K562 (cell line): ENCODE results near the gene LGR6. TPM values are rescaled to one million over a fixed set of nuclear protein-coding genes. Genes with fewer than 3 reads are reported as not detected.

Experiments used
- ARNT ChIP-seq, 2 experiments: fragments of 450-650 bp; IDR thresholded peaks; 2 replicates each; pipeline ENCODE4 v1.6.1; 2016; ENCODE audit warnings: mild to moderate bottlenecking in 1 of 2
- CAMTA2 ChIP-seq: fragments of 250-450 bp; sonication (Bioruptor Pico); conservative IDR thresholded peaks from 2 replicates; pipeline ENCODE4 v1.5.1; 2022
- CBFA2T3 ChIP-seq: fragments of 450-650 bp; IDR thresholded peaks from 2 replicates; pipeline ENCODE4 v1.6.1; 2017
- DDX20 ChIP-seq: fragments of 450-650 bp; IDR thresholded peaks from 2 replicates; pipeline ENCODE4 v1.6.1; 2016; ENCODE audit warnings: missing genetic modification characterization, low read depth, mild to moderate bottlenecking, missing compliant biosample characterization, moderate library complexity
- HDAC8 ChIP-seq: fragments of 450-650 bp; IDR thresholded peaks from 2 replicates; pipeline ENCODE4 v1.6.1; 2016; ENCODE audit warnings: mild to moderate bottlenecking, missing genetic modification characterization, moderate library complexity, missing compliant biosample characterization
- KAT8 ChIP-seq: fragments of 450-650 bp; IDR thresholded peaks from 2 replicates; pipeline ENCODE4 v1.6.1; 2016; ENCODE audit warnings: low read depth, mild to moderate bottlenecking
- MTA3 ChIP-seq: fragments of 450-650 bp; formaldehyde crosslinking; IDR thresholded peaks from 2 replicates; pipeline ENCODE4 v1.6.1; 2017; ENCODE audit warnings: mild to moderate bottlenecking, borderline replicate concordance
- NFE2 ChIP-seq: IDR thresholded peaks from 2 replicates; pipeline ENCODE4 v1.6.1; 2014; ENCODE audit warnings: antibody characterized with exemption, low read depth
- PCBP2 ChIP-seq: fragments of 200-400 bp; formaldehyde crosslinking; IDR thresholded peaks from 2 replicates; pipeline ENCODE4 v1.6.1; 2018; ENCODE audit warnings: low read length, low read depth, mild to moderate bottlenecking, moderate library complexity; ENCODE audit not compliant: poor library complexity, severe bottlenecking
- POLR2AphosphoS5 ChIP-seq: IDR thresholded peaks from 2 replicates; pipeline ENCODE4 v1.6.1; 2011; ENCODE audit warnings: mild to moderate bottlenecking, low read depth, low read length, moderate library complexity; ENCODE audit not compliant: control insufficient read depth, insufficient read depth
- SOX6 ChIP-seq: fragments of 450-650 bp; IDR thresholded peaks from 2 replicates; pipeline ENCODE4 v1.6.1; 2014; ENCODE audit warnings: mild to moderate bottlenecking
- SPI1 ChIP-seq: IDR thresholded peaks from 2 replicates; pipeline ENCODE4 v1.6.1; 2011; ENCODE audit warnings: low read depth, low read length, control low read depth, borderline replicate concordance
- ZBTB17 ChIP-seq: fragments of 450-650 bp; formaldehyde crosslinking; IDR thresholded peaks from 2 replicates; pipeline ENCODE4 v1.4.0; 2020; ENCODE audit warnings: mild to moderate bottlenecking
- ZNF644 ChIP-seq: fragments of 200-800 bp; sonication (Bioruptor generic); IDR thresholded peaks from 2 replicates; pipeline ENCODE4 v1.6.1; 2016; ENCODE audit warnings: low read depth, missing genetic modification characterization, missing compliant biosample characterization
- ZSCAN29 ChIP-seq: fragments of 450-650 bp; IDR thresholded peaks from 2 replicates; pipeline ENCODE4 v1.6.1; 2017
- polyA plus RNA-seq, 8 experiments: library from polyadenylated mRNA; depleted of rRNA in 4 of 8; stranded (reverse) in 5 of 8; unstranded in 3 of 8; fragments of >200 nt; fragmentation: Nextera tagmentation in 2 of 8; fragmentation: Illumina TruSeq in 1 of 8; extraction: Ambion mirVana in 2 of 8; extraction: Trizol in 1 of 8; gene quantifications; 2 replicates each; pipeline versions ENCODE4 v1.2.1 to v1.2.3, GENCODE V29; 2011 to 2014; ENCODE audit warnings: inconsistent platforms in 1 of 8, missing spikeins in 1 of 8
- total RNA-seq, 7 experiments: library from RNA; depleted of rRNA in 6 of 7; stranded (reverse); fragments of >200 nt in 6 of 7; fragmentation: Illumina TruSeq in 2 of 7; extraction: Trizol in 2 of 7; gene quantifications; 2 replicates each; pipeline versions ENCODE4 v1.2.1 to v1.2.3, GENCODE V29; 2011 to 2021; ENCODE audit warnings: low replicate concordance in 1 of 7
- TF ChIP-seq, protein P1 (sequence below): fragments of 450-650 bp; IDR thresholded peaks from 2 replicates; pipeline ENCODE4 v1.6.1; 2017; ENCODE audit warnings: antibody characterized with exemption, mild to moderate bottlenecking
- TF ChIP-seq, protein P2 (sequence below), 3 experiments: IDR thresholded peaks in 2 of 3; conservative IDR thresholded peaks in 1 of 3; 2 replicates each; pipeline ENCODE4 v1.5.1; 2011 to 2012; ENCODE audit warnings: low read length in 3 of 3, mild to moderate bottlenecking in 3 of 3, control low read depth in 2 of 3, improper control_type of control experiment in 1 of 3, inconsistent platforms in 1 of 3, low read depth in 1 of 3, mixed read lengths in 1 of 3, moderate library complexity in 1 of 3; ENCODE audit not compliant: insufficient read depth in 2 of 3
- TF ChIP-seq, protein P3 (sequence below): fragments of 450-650 bp; IDR thresholded peaks from 2 replicates; pipeline ENCODE4 v1.6.1; 2016; ENCODE audit warnings: missing biosample characterization, missing genetic modification characterization
- TF ChIP-seq, protein P4 (sequence below), 2 experiments: fragments of 450-650 bp; conservative IDR thresholded peaks; 2 replicates each; pipeline ENCODE4 v1.6.1; 2017; ENCODE audit warnings: mild to moderate bottlenecking in 2 of 2, moderate library complexity in 2 of 2

LGR6 gene
- total and polyA plus RNA-seq, 9 of the 15 experiments (the other 6 are each of a cell fraction or from before 2014, with no cell fraction given): 0.01 to 0.54 (median 0.17) TPM; not detected in 1

DNA sequence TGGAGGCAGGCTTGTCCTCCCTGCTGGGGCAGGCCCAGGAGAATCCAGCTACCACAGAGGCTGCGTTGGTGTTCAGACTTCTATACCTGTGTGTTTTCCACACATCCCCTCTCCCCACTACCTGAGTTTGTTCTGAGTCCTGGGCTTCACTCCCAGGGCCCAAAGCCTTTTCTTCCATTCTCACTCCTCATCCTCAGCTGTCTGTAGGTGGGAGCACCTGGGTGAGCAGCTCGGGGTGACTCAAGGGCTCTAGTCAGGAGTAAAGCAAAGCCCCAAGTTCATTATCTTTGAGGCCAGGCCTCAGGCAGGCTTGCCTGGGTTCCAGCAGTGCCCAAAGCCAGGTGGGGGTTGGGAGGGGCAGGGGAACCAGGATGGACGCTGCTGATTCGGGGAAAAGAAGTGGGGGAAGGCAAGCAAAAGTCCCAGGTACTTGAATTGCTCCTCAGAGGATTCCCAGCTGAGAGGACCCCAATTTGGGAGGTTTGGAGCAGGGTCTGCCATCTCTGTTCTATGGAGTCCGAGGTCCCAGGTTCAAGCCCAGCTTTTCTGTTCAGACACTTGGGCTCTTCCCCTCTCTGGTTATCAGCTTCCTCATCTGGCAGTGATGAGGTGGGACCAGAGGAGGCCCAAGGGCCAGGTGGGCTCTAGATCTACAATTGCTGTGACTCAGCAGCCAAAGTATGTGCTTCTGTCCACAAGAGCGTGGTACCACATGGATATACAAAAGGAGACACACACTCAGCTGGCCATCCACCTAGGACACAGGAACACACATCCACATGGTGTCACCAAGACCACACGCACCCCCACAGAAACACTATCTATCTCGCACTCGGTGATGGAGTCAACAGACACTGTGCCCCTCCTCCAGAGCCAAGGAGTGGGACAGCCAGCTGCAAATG lies 27.4 kb upstream of the LGR6 start (continued):
- TF ChIP-seq, protein P1, sequence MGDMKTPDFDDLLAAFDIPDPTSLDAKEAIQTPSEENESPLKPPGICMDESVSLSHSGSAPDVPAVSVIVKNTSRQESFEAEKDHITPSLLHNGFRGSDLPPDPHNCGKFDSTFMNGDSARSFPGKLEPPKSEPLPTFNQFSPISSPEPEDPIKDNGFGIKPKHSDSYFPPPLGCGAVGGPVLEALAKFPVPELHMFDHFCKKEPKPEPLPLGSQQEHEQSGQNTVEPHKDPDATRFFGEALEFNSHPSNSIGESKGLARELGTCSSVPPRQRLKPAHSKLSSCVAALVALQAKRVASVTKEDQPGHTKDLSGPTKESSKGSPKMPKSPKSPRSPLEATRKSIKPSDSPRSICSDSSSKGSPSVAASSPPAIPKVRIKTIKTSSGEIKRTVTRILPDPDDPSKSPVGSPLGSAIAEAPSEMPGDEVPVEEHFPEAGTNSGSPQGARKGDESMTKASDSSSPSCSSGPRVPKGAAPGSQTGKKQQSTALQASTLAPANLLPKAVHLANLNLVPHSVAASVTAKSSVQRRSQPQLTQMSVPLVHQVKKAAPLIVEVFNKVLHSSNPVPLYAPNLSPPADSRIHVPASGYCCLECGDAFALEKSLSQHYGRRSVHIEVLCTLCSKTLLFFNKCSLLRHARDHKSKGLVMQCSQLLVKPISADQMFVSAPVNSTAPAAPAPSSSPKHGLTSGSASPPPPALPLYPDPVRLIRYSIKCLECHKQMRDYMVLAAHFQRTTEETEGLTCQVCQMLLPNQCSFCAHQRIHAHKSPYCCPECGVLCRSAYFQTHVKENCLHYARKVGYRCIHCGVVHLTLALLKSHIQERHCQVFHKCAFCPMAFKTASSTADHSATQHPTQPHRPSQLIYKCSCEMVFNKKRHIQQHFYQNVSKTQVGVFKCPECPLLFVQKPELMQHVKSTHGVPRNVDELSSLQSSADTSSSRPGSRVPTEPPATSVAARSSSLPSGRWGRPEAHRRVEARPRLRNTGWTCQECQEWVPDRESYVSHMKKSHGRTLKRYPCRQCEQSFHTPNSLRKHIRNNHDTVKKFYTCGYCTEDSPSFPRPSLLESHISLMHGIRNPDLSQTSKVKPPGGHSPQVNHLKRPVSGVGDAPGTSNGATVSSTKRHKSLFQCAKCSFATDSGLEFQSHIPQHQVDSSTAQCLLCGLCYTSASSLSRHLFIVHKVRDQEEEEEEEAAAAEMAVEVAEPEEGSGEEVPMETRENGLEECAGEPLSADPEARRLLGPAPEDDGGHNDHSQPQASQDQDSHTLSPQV: peak; percentile 49; the same call in 1 of the 2 replicates
- TF ChIP-seq POLR2AphosphoS5 (0 out of 2 replicates have a peak, but pooled peaks have one; percentile 41), ZNF644 (tag) (no peak; the same call in 1 of the 2 replicates), MTA3 (peak; percentile 57; the same call in 1 of the 2 replicates), PCBP2 (no peak), ZSCAN29 (no peak), SPI1 (no peak), ARNT (IDR thresholded peaks at IDR 0.05) (no peak), NFE2 (peak; percentile 74), SOX6 (peak; percentile 69), DDX20 (tag) (no peak), HDAC8 (no peak), CAMTA2 (no peak), CBFA2T3 (peak; percentile 86), KAT8 (no peak), ZBTB17 (CRISPR knock-in tag) (0 out of 2 replicates have a peak, but pooled peaks have one; percentile 14)
- TF ChIP-seq, protein P2, sequence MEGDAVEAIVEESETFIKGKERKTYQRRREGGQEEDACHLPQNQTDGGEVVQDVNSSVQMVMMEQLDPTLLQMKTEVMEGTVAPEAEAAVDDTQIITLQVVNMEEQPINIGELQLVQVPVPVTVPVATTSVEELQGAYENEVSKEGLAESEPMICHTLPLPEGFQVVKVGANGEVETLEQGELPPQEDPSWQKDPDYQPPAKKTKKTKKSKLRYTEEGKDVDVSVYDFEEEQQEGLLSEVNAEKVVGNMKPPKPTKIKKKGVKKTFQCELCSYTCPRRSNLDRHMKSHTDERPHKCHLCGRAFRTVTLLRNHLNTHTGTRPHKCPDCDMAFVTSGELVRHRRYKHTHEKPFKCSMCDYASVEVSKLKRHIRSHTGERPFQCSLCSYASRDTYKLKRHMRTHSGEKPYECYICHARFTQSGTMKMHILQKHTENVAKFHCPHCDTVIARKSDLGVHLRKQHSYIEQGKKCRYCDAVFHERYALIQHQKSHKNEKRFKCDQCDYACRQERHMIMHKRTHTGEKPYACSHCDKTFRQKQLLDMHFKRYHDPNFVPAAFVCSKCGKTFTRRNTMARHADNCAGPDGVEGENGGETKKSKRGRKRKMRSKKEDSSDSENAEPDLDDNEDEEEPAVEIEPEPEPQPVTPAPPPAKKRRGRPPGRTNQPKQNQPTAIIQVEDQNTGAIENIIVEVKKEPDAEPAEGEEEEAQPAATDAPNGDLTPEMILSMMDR (IDR thresholded peaks at IDR 0.05 in 2 of 3, conservative IDR thresholded peaks at IDR 0.05 in 1 of 3; ENCODE audit: insufficient read depth in 2 of 3, low read depth in 1 of 3, low read length in 3 of 3): 0 out of 6 replicates have a peak, but pooled peaks of 1 of the 3 experiments have one; percentile 2
- TF ChIP-seq, protein P3, sequence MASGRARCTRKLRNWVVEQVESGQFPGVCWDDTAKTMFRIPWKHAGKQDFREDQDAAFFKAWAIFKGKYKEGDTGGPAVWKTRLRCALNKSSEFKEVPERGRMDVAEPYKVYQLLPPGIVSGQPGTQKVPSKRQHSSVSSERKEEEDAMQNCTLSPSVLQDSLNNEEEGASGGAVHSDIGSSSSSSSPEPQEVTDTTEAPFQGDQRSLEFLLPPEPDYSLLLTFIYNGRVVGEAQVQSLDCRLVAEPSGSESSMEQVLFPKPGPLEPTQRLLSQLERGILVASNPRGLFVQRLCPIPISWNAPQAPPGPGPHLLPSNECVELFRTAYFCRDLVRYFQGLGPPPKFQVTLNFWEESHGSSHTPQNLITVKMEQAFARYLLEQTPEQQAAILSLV: no peak
- TF ChIP-seq, protein P4, sequence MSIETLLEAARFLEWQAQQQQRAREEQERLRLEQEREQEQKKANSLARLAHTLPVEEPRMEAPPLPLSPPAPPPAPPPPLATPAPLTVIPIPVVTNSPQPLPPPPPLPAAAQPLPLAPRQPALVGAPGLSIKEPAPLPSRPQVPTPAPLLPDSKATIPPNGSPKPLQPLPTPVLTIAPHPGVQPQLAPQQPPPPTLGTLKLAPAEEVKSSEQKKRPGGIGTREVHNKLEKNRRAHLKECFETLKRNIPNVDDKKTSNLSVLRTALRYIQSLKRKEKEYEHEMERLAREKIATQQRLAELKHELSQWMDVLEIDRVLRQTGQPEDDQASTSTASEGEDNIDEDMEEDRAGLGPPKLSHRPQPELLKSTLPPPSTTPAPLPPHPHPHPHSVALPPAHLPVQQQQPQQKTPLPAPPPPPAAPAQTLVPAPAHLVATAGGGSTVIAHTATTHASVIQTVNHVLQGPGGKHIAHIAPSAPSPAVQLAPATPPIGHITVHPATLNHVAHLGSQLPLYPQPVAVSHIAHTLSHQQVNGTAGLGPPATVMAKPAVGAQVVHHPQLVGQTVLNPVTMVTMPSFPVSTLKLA (conservative IDR thresholded peaks at IDR 0.05): peak; percentile 40 to 74; a peak in 1 of 4 replicates
